Neural progenitor cell (in vitro differentiated cells): ENCODE measurements around the gene ATG3. TPM values are rescaled to one million over a fixed set of nuclear protein-coding genes. Genes with fewer than 3 reads are reported as not detected.

Source experiments
- DNase-seq: peaks from one replicate; pipeline ENCODE4 v3.0.0-alpha.2; 2016; ENCODE audit warnings: low spot score
- H2AFZ ChIP-seq: fragments of 200-600 bp; sonication (generic); replicated peaks from 2 replicates; pipeline ENCODE4 v1.6.1; 2016; ENCODE audit warnings: antibody characterized with exemption
- H3F3A ChIP-seq: fragments of 200-600 bp; sonication (generic); 2 replicates; pipeline ENCODE4 v1.6.1; 2016; ENCODE audit warnings: antibody characterized with exemption, low read depth
- H3K27ac ChIP-seq: fragments of 200-600 bp; sonication (generic); 2 replicates; pipeline ENCODE4 v1.5.1; 2016; ENCODE audit warnings: mild to moderate bottlenecking
- H3K27me3 ChIP-seq: fragments of 200-600 bp; sonication (generic); 2 replicates; pipeline ENCODE4 v1.6.1; 2016; ENCODE audit warnings: mild to moderate bottlenecking, moderate library complexity
- H3K36me3 ChIP-seq: fragments of 200-600 bp; sonication (generic); 2 replicates; pipeline ENCODE4 v1.5.1; 2016
- H3K4me1 ChIP-seq: fragments of 200-600 bp; sonication (generic); 2 replicates; pipeline ENCODE4 v1.6.1; 2016; ENCODE audit warnings: mixed run types
- H3K4me2 ChIP-seq: fragments of 200-600 bp; sonication (generic); 2 replicates; pipeline ENCODE4 v1.6.1; 2016
- H3K4me3 ChIP-seq: fragments of 200-600 bp; sonication (generic); 2 replicates; pipeline ENCODE4 v1.5.1; 2016
- H3K79me2 ChIP-seq: fragments of 200-600 bp; sonication (generic); 2 replicates; pipeline ENCODE4 v1.6.1; 2016; ENCODE audit warnings: low read depth
- H3K9ac ChIP-seq: fragments of 200-600 bp; sonication (generic); 2 replicates; pipeline ENCODE4 v1.6.1; 2016
- H3K9me3 ChIP-seq: fragments of 200-600 bp; sonication (generic); 2 replicates; pipeline ENCODE4 v1.5.1; 2016; ENCODE audit warnings: low read depth
- H4K20me1 ChIP-seq: fragments of 200-600 bp; sonication (generic); 2 replicates; pipeline ENCODE4 v1.6.1; 2016; ENCODE audit warnings: low read depth
- H3K27ac Mint-ChIP-seq: 3 replicates; pipeline ENCODE4 v1.8.0; 2021; ENCODE audit warnings: mixed read lengths
- H3K27me3 Mint-ChIP-seq: 2 replicates; pipeline ENCODE4 v1.8.0; 2022; ENCODE audit warnings: low read depth, mild to moderate bottlenecking, inconsistent platforms, moderate library complexity, mixed read lengths; ENCODE audit not compliant: insufficient read depth
- H3K36me3 Mint-ChIP-seq: 3 replicates; pipeline ENCODE4 v1.8.0; 2021; ENCODE audit warnings: mixed read lengths
- H3K4me1 Mint-ChIP-seq: 3 replicates; pipeline ENCODE4 v1.8.0; 2021; ENCODE audit warnings: mixed read lengths
- H3K4me3 Mint-ChIP-seq: 3 replicates; pipeline ENCODE4 v1.8.0; 2021; ENCODE audit warnings: mild to moderate bottlenecking, moderate library complexity, mixed read lengths
- H3K9me3 Mint-ChIP-seq: 3 replicates; pipeline ENCODE4 v1.8.0; 2020; ENCODE audit warnings: mixed read lengths
- EZH2 ChIP-seq: fragments of 200-600 bp; sonication (generic); IDR thresholded peaks from 2 replicates; pipeline ENCODE4 v1.6.1; 2017; ENCODE audit warnings: antibody characterized with exemption, mild to moderate bottlenecking, moderate library complexity
- EZH2phosphoT487 ChIP-seq: fragments of 200-600 bp; sonication (generic); IDR thresholded peaks from 2 replicates; pipeline ENCODE4 v1.6.1; 2017; ENCODE audit warnings: antibody characterized with exemption
- total RNA-seq: library from RNA; depleted of rRNA; stranded (reverse); fragments of >200 nt; gene quantifications from 2 replicates; pipeline ENCODE4 v1.2.3, GENCODE V29; 2015; ENCODE audit warnings: low replicate concordance
- TF ChIP-seq, protein P1 (sequence below): fragments of 200-600 bp; sonication (generic); IDR thresholded peaks from 2 replicates; pipeline ENCODE4 v1.5.1; 2017; ENCODE audit warnings: antibody characterized with exemption, mild to moderate bottlenecking

ATG3 gene
- total RNA-seq = 32.1 and 55.8 TPM in 2 replicates

DNA sequence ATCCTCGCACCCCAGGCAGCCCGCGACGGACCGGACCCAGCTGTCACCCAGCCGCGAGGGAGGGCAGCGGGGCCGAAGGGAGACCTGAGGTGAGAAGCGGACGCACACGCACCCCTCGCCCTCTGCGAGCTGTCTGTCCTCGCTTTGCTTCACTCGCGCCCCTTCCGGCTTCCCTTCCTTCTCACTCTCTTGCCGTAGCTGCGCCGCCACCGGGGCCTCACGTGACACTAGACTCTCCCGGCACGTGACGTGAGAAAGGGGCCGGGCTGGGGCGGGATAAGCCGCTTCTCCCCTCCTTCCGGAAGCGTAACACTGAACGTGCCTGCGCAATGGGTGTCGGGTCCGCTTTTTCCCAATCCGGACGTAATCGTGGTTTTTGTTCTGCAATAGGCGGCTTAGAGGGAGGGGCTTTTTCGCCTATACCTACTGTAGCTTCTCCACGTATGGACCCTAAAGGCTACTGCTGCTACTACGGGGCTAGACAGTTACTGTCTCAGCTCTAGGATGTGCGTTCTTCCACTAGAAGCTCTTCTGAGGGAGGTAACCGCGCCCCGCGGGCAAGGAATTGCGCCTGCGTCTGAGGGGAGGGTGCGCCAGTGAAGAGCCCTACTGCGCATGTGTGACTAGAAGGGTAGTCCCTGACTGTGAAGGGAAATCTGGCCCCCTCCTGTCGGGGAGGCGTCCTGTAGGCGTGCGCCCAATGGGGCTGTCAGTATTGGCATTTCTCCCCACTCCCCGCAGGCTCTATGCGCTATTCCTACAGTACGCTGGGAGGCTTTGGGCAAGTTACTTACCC is at the start of gene ATG3, which contains the start of gene SLC35A5:
TSS of gene ATG3 (minus strand) at position 229 of the 796 bp plus-strand sequence. CDS start 434 bp downstream, outside the sequence.
TSS of gene SLC35A5 (plus strand) at position 312 of the 796 bp plus-strand sequence. CDS start 1,359 bp downstream, outside the sequence.
- TF ChIP-seq EZH2phosphoT487 (peak; percentile 8), EZH2 (no peak)
- TF ChIP-seq, protein P1, sequence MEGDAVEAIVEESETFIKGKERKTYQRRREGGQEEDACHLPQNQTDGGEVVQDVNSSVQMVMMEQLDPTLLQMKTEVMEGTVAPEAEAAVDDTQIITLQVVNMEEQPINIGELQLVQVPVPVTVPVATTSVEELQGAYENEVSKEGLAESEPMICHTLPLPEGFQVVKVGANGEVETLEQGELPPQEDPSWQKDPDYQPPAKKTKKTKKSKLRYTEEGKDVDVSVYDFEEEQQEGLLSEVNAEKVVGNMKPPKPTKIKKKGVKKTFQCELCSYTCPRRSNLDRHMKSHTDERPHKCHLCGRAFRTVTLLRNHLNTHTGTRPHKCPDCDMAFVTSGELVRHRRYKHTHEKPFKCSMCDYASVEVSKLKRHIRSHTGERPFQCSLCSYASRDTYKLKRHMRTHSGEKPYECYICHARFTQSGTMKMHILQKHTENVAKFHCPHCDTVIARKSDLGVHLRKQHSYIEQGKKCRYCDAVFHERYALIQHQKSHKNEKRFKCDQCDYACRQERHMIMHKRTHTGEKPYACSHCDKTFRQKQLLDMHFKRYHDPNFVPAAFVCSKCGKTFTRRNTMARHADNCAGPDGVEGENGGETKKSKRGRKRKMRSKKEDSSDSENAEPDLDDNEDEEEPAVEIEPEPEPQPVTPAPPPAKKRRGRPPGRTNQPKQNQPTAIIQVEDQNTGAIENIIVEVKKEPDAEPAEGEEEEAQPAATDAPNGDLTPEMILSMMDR = no peak
- peaks cover 3% of the 10 kb centered on the region for H3K9me3 Mint-ChIP-seq
- H3K36me3 Mint-ChIP-seq = peaks cover 9% of the 10 kb centered on the region
- Histone ChIP-seq H3K9ac (peak within 1 kb of the TSS; percentile 53), H3K4me2 (peak within 1 kb of the TSS; percentile 83), H3K4me3 (peak within 1 kb of the TSS; percentile 72), H3K27me3 (no peaks in the 10 kb centered on the region), H3F3A (peaks cover 30% of the 10 kb centered on the region), H3K27ac (peak within 1 kb of the TSS; percentile 95), H3K36me3 (peaks cover 6% of the 10 kb centered on the region), H3K79me2 (peaks cover 52% of the 10 kb centered on the region), H2AFZ (peak within 1 kb of the TSS; percentile 97), H3K9me3 (no peaks in the 10 kb centered on the region), H3K4me1 (peaks cover 24% of the 10 kb centered on the region), H4K20me1 (no peaks in the 10 kb centered on the region)
- H3K27ac Mint-ChIP-seq = peak within 1 kb of the TSS; percentile 99
- peak within 1 kb of the TSS; percentile 99 for H3K4me3 Mint-ChIP-seq
- DNase-seq = peak; percentile 99
- H3K27me3 Mint-ChIP-seq = peaks cover 2% of the 10 kb centered on the region
- H3K4me1 Mint-ChIP-seq = peaks cover 37% of the 10 kb centered on the region

DNA sequence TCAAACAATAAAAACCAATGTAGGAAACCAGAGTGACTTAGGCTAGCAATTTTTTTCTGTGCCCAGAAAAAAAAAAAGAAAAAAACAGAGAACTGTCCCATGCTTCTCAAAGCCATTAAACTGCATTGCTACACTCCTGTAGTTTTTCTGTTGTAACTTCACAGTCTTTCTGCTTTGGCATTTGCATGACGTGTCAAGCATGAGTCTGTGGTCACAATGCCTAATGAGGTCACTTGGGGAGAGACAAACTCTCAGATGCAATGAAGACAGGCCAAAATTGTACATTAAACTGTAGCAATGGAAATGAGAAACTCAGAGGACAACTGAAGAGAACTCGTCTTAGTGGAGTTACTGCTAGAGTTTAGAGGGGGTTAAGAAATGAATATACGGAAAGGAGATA is 48.4 kb upstream of the ATG3 start:
- no peaks in the 10 kb centered on the region for H3K27me3 ChIP-seq
- Mint-ChIP-seq H3K36me3 (peaks cover 13% of the 10 kb centered on the region), H3K4me1 (peaks cover 73% of the 10 kb centered on the region), H3K4me3 (no peak overlapping the region), H3K27me3 (peaks cover 2% of the 10 kb centered on the region), H3K9me3 (peaks cover 2% of the 10 kb centered on the region), H3K27ac (peak overlapping the region; percentile 83)
- H3K9ac ChIP-seq = no peak overlapping the region
- TF ChIP-seq, protein P1 = no peak
- TF ChIP-seq EZH2 (no peak), EZH2phosphoT487 (no peak)
- no peaks in the 10 kb centered on the region for H3K36me3 ChIP-seq
- no peak for DNase-seq
- H3K27ac ChIP-seq = no peak overlapping the region
- no peaks in the 10 kb centered on the region for H3F3A ChIP-seq
- H3K79me2 ChIP-seq = no peaks in the 10 kb centered on the region
- peaks cover 20% of the 10 kb centered on the region for H3K4me1 ChIP-seq
- no peaks in the 10 kb centered on the region for H4K20me1 ChIP-seq
- no peak overlapping the region for H2AFZ ChIP-seq
- H3K9me3 ChIP-seq = no peaks in the 10 kb centered on the region
- H3K4me2 ChIP-seq = no peak overlapping the region
- H3K4me3 ChIP-seq = no peak overlapping the region

DNA sequence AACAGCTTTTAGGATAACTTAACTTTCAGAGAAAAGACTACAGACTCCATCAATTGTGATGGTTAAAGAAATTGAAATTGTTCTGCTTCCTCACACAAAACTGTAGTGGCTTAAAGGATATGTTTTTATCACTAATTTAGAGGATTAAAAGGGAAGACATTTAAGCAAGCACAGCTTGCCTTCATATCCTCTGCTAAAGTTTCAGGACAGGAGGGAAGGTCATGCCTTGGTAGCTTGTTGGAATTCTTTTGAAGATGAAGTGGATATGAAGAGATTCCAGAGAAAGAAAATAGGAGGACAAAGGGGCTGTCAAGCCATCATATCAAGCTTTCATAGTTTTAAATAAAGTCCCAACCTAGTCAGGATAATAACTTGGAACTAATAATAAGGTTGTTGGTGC is 46.1 kb upstream of the ATG3 start:
- no peak overlapping the region for H3K4me3 ChIP-seq
- Mint-ChIP-seq H3K27me3 (peaks cover 2% of the 10 kb centered on the region), H3K27ac (peak overlapping the region; percentile 86), H3K36me3 (peaks cover 6% of the 10 kb centered on the region), H3K4me1 (peaks cover 85% of the 10 kb centered on the region), H3K9me3 (peaks cover 2% of the 10 kb centered on the region), H3K4me3 (no peak overlapping the region)
- no peaks in the 10 kb centered on the region for H3K36me3 ChIP-seq
- H3K9me3 ChIP-seq = no peaks in the 10 kb centered on the region
- no peaks in the 10 kb centered on the region for H3K27me3 ChIP-seq
- H3K4me1 ChIP-seq = peaks cover 11% of the 10 kb centered on the region
- H4K20me1 ChIP-seq = no peaks in the 10 kb centered on the region
- no peak for TF ChIP-seq EZH2phosphoT487
- H2AFZ ChIP-seq = no peak overlapping the region
- no peak overlapping the region for H3K9ac ChIP-seq
- no peak overlapping the region for H3K27ac ChIP-seq
- DNase-seq = no peak
- H3K4me2 ChIP-seq = no peak overlapping the region
- H3F3A ChIP-seq = no peaks in the 10 kb centered on the region
- no peaks in the 10 kb centered on the region for H3K79me2 ChIP-seq

DNA sequence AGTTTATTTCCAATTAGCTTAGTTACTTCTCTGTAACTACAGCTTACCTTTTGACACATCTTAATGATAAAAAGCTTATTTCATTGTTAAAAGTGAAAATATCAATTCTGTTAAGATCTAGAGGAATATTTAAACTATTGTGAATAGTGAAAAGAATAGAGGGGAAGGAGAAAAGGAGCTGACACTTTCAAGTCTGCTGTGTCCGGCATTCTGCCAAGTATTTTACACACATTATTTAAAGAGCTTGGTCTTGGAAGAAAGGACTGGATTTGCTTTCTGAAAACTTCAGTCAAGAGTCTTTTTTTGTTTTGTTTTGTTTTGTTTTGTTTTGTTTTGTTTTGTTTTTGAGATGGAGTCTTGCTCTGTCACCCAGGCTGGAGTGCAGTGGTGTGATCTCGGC is 44.3 kb upstream of the ATG3 start:
- peaks cover 88% of the 10 kb centered on the region for H3K4me1 Mint-ChIP-seq
- no peak for DNase-seq

More for the DNA sequence above, 44.3 kb upstream of the ATG3 start:
- Histone ChIP-seq H3K36me3 (no peaks in the 10 kb centered on the region), H3K4me1 (peaks cover 11% of the 10 kb centered on the region), H3K4me2 (no peak overlapping the region), H3K9me3 (no peaks in the 10 kb centered on the region), H4K20me1 (no peaks in the 10 kb centered on the region), H3K27ac (no peak overlapping the region), H2AFZ (no peak overlapping the region), H3F3A (no peaks in the 10 kb centered on the region), H3K4me3 (no peak overlapping the region), H3K27me3 (no peaks in the 10 kb centered on the region), H3K79me2 (no peaks in the 10 kb centered on the region), H3K9ac (no peak overlapping the region)
- H3K27me3 Mint-ChIP-seq = peaks cover 5% of the 10 kb centered on the region
- peak overlapping the region; percentile 65 for H3K27ac Mint-ChIP-seq
- no peak overlapping the region for H3K4me3 Mint-ChIP-seq
- peaks cover 4% of the 10 kb centered on the region for H3K36me3 Mint-ChIP-seq
- peaks cover 1% of the 10 kb centered on the region for H3K9me3 Mint-ChIP-seq
- TF ChIP-seq EZH2 = no peak
- TF ChIP-seq, protein P1 = no peak
- TF ChIP-seq EZH2phosphoT487 = no peak
